CD4-positive, alpha-beta T cell treated with Interleukin-2 at 100 ng/mL for 4 hours (primary cell): ENCODE results near the gene SLC48A1.

Experiments
- DNase-seq: peaks from one replicate; pipeline ENCODE4 v3.0.0-alpha.2; 2020; ENCODE audit warnings: low spot score

The SLC48A1 gene

GRCh38 chr12:47773062-47773857 is at the start of gene SLC48A1:
TSS of gene SLC48A1 (plus strand) at chr12:47773238. CDS start at chr12:47773305, 67 bp downstream.
- DNase-seq = peak; percentile 71

GRCh38 chr12:47725091-47725772 is 47.8 kb upstream of the SLC48A1 start, which contains the start of gene ENDOU:
TSS of gene ENDOU (minus strand) at chr12:47725490. CDS start at chr12:47725413, 77 bp downstream.
- DNase-seq = no peak

- DNase-seq = no peak
Observed at GRCh38 chr12:47725893-47726292, 47.1 kb upstream of the SLC48A1 start.

GRCh38 chr12:47729233-47729632 is 43.8 kb upstream of the SLC48A1 start:
- DNase-seq = no peak

- no peak for DNase-seq
Observed at GRCh38 chr12:47730341-47730744, 42.7 kb upstream of the SLC48A1 start.

GRCh38 chr12:47731723-47732122 is 41.3 kb upstream of the SLC48A1 start:
- DNase-seq = no peak

GRCh38 chr12:47732504-47732903 is 40.5 kb upstream of the SLC48A1 start:
- no peak for DNase-seq

GRCh38 chr12:47733142-47733541 is 39.9 kb upstream of the SLC48A1 start:
- DNase-seq = no peak

- DNase-seq = no peak
Observed at GRCh38 chr12:47734725-47735480, 38.1 kb upstream of the SLC48A1 start.

- DNase-seq = no peak
Observed at GRCh38 chr12:47735649-47736048, 37.4 kb upstream of the SLC48A1 start.

- DNase-seq = no peak
Observed at GRCh38 chr12:47736216-47736615, 36.8 kb upstream of the SLC48A1 start.

GRCh38 chr12:47736877-47737676 is 36.0 kb upstream of the SLC48A1 start:
- no peak for DNase-seq

GRCh38 chr12:47737936-47738594 is 35.0 kb upstream of the SLC48A1 start:
- DNase-seq = no peak

- no peak for DNase-seq
Observed at GRCh38 chr12:47739297-47739696, 33.7 kb upstream of the SLC48A1 start.

GRCh38 chr12:47739979-47740378 is 33.1 kb upstream of the SLC48A1 start:
- DNase-seq = no peak

GRCh38 chr12:47740606-47741339 is 32.3 kb upstream of the SLC48A1 start:
- no peak for DNase-seq

GRCh38 chr12:47741340-47741703 is 31.7 kb upstream of the SLC48A1 start:
- peak; percentile 77 for DNase-seq

- peak; percentile 72 for DNase-seq
Observed at GRCh38 chr12:47742253-47742825, 30.7 kb upstream of the SLC48A1 start.

- DNase-seq = no peak
Observed at GRCh38 chr12:47743311-47743860, 29.7 kb upstream of the SLC48A1 start.
